GM18867 (cell line): Measurements from ENCODE around the gene HSPG2.
"Not testable (repeated sequence)": the region's sequence is repeated elsewhere in the genome, so short reads cannot be mapped to it uniquely, and the experiment has no call there.

Experiments
- ATAC-seq: cut with Tn5 transposase; IDR thresholded peaks from one replicate; pipeline ENCODE4 v1.9.1; 2021; ENCODE audit warnings: mild to moderate bottlenecking, moderate library complexity; ENCODE audit not compliant: unreplicated experiment

Gene HSPG2

DNA sequence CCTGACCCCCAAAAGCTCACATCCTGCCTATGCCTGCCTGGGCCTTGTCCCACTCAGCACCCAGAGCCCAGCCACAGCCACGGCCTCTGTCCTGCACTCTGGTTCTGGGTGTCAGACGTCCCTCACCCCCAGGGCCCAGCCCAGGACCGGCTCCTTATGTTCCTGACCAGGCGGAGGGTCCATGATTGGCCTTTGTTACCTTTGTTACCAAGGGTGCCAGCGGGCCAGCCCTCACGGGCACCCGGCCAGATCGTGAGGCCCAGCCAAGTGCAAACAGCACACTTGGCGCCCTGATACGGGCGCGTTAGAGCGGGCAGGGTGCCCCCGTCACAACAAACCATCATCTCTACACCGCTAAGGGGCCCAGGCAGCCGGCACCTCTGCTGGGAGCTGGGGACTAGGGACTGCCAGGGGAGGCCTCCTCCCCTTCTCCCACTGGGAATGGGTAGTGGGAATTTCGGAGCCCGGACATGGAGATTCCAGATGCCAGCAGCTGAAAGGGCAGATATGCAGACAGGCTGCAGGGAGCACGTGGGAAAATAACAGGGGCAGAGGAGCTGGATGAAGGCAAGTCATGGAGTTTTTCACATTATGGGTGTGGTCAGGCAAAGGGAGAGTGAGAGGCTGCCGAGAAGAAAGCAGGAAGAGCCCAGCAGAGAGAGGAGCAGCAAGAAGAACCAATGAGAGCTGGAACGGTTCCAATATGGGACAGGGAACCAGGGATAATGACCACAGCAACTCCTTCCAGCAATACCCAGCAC lies 22.1 kb downstream of the HSPG2 start:
- no peak for ATAC-seq

- ATAC-seq, result no peak
Measured at GRCh38 chr1:21914450-21914849, 22.7 kb downstream of the HSPG2 start.

- no peak for ATAC-seq
Measured at GRCh38 chr1:21913763-21914162, 23.3 kb downstream of the HSPG2 start.

- no peak for ATAC-seq
Measured at GRCh38 chr1:21913258-21913657, 23.9 kb downstream of the HSPG2 start.

DNA sequence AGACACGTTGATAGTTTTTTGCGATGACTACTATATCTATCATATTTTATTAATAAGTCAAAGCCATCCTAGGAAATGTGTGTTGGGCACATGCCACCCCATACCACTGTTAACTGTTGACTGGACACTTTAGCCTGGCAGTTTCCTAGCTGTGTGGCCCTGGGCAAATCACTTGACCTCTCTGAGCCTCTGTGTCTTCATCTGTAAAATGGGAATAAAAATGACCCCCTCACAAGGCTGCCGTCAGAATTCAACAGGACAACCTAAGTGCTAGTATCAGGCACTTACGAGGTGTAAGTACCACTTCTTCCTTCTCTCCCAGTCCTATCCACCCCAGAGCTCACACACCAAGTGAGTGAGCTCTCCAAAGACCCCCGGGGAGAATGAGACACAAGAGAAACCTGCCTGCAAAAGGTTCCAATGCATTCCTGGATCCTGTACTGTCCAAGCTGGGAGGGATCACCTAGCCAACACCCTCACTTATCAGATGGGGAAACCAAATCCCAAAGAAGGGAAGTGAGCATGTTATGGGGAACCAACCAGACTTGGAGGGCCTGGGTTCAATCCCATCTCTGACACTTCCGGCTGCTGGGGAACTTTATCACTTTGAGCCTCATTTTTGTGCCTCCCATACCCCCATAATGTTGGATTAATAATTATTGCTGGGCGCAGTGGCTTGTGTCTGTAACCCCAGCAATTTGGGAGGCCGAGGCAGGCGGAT lies 24.9 kb downstream of the HSPG2 start:
- no peak for ATAC-seq

- no peak for ATAC-seq
Measured at GRCh38 chr1:21911205-21912001, 25.7 kb downstream of the HSPG2 start.

DNA sequence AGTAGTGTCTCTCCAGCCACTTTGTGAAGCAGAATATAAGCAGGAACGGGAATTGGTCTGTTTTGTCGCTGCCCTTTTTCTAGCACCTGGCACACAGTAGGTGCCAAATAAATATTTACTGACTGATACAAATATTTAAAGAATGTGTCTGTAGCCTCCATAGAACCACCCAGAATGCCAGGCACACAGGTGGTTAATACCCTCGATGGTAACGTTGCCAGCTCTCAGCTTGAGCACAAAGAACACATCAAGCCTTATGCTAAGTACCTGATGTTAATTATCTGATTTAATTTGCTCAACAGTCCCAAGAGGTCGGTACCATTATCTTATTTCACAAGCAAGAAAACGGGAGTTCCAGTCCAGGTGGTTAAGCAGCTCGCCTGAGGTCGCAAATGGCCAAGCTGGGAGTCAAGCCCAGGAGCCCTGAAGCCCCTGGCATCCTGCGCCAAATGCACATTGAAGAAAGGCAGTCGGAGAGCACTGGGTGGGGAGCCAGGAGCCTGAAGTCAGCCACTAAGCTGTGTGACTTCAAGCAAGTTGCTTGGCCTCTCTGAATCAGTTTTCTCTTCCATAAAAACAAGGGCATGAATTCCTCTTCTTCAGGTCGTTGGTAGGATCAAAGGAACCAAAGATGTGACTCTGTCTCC lies 26.4 kb downstream of the HSPG2 start:
- no peak for ATAC-seq

GRCh38 chr1:21909787-21910503 lies 27.2 kb downstream of the HSPG2 start:
- no peak for ATAC-seq

DNA sequence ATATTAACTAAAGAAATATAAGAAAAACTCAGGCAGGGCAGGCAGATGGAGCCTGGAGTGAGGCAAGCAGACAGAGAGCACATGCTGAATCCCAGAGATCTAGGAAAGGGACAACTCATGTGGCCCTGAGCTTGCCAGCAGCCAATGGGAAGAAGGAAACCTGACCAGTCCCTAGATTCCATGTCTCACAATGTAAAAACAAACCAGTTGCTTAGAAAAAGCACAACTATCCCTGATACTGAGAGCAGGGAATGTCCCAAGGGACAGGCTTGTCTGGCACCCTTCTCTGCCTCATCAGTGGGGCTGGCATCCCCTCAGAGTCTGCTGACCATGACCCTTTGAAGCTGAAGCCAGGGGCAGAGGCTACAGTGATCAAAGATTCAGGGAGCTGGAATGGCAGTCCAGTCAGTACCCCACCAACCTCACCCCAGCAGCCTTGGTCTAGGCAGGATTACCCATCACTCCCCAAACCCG lies 27.8 kb downstream of the HSPG2 start:
- ATAC-seq, result no peak

- ATAC-seq, result not testable (repeated sequence)
Measured at GRCh38 chr1:21907737-21908534, 29.2 kb downstream of the HSPG2 start.

DNA sequence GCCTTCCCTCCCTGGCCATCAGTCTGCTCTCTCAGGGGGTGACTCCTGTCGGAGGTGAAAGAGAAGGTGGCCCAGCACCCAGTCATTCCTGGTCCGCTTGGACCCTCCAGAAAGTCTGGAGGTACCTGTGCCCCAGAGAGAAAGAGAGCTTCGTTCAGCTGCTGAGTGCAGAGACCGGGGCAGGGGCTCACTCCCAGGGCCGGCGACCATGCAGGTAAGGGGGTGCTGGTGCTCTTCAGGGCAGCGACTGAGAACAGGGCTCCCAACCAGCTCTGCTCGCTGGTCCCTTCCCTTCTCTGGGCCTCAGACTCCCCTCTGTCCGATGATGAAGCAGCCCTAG lies 30.1 kb downstream of the HSPG2 start:
- no peak for ATAC-seq

DNA sequence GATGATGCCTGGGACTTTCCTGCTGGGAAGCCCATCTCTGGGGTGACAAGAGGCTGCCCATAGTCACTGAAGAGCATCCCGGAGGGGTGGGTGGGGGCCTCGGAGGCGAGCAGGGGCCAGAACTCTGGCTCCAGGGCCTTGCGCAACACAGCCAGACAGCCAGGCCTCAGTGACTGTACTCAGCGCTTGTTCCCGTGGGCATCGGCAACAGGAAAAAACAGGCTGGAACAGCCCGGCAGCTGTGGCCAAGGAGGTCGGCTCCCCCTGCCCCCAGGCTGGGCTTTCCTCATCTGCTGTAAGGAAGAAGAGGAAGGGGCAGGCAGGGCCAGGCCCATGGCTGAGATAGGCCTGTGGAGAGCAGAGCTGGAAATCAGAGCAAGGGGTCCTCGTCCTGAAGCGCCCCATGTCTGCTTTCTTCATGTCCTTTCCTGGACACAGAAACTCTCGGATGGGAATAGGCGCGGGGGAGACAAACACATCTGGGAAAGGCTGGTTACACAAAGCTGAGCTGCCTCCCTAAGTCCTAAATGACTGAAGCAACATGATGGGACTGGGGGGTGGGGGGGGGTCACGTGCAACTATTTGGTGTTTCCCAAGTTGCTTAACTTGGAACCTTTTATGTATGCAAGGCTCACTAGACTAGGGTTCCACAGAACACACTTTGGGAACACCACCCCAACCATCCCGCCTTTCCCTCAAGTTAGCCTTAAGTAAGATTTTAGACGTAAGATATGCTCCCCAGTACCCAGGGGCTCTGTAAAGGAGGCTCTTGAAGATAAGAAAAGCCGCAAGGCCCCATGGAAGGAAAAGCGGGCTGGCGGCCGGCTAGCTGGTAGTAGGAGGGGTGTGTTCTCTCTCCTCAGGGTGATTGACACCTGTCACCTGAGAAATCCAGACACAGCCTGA lies 30.7 kb downstream of the HSPG2 start:
- ATAC-seq, result no peak

- ATAC-seq, result no peak
Measured at GRCh38 chr1:21904704-21905520, 32.2 kb downstream of the HSPG2 start.

GRCh38 chr1:21904454-21904703 lies 32.7 kb downstream of the HSPG2 start:
- ATAC-seq, result no peak

- no peak for ATAC-seq
Measured at GRCh38 chr1:21903638-21904453, 33.3 kb downstream of the HSPG2 start.

DNA sequence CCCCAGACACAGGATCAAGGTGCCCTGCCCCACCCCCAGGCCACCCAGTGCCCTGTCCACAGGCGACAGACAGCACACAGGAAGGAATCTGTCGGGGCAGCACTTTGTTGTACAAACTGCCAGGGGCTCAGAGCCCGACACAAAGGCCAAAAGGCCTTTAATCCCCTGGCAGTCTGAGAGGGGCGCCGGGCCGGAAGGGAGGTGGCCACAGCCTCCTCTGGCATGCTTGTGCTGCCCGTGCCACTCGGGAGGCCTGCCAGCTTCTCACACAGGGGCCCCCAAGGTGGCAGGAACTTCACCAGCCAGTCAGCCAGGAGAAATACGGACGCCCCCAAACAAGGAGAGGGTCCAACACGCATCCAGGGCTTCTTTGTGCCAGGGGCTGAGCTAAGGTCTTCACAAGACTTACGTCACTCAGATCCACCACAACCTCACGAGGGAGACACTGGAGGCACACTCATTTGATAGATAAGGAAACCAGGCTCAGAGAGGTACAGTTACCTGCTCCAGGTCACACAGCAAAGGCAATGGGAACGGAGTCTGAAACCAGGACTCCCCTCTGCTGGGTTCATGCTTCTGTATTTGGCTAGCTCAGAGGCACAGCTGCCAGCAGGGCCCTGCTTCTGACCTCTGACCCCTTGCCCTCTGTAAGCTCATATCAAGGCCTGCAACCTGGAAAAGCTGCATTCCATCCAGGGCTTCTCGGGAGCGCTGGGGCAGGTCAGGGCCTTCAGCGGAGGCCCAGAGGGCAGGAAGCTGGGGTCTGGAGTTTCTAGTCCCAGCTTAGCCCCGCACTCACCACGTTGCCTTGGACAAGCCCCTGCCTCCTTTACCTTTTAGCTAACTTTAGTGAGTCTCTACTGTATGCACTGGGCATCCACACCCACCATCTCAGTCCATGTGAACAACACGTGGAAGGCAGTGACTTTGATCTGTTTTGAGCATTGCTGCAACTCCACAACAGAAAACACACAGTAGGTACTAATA lies 34.8 kb downstream of the HSPG2 start:
- ATAC-seq, result no peak
